Activated CD4-positive, alpha-beta T cell treated with anti-CD3 and anti-CD28 coated beads, Interleukin-2, Interleukin-4, amounts not matched to agents 100 ng/mL and 50 ng/mL, durations not matched to agents 16 hours and 8 hours (primary cell): Measurements from ENCODE around the gene RALGPS1.
A peak's percentile ranks its signal among the peaks of the same experiment; 100 is the strongest.

Experiments
- DNase-seq: peaks from one replicate; pipeline ENCODE4 v3.0.0-alpha.2; 2020; ENCODE audit warnings: low spot score

The RALGPS1 gene

GRCh38 chr9:126914458-126915280 is at the start of gene RALGPS1:
Gene RALGPS1 (plus strand): TSS chr9:126914782. CDS start chr9:126962290, 47,508 bp downstream.
- DNase-seq = peak; percentile 93

- DNase-seq = no peak
Measured at GRCh38 chr9:126869368-126869767, 45.2 kb upstream of the RALGPS1 start.

GRCh38 chr9:126872516-126872915 is 42.1 kb upstream of the RALGPS1 start:
- DNase-seq = no peak

- no peak for DNase-seq
Measured at GRCh38 chr9:126874546-126875314, 39.9 kb upstream of the RALGPS1 start.

- no peak for DNase-seq
Measured at GRCh38 chr9:126875756-126876510, 38.6 kb upstream of the RALGPS1 start.

GRCh38 chr9:126876531-126876930 is 38.1 kb upstream of the RALGPS1 start:
- no peak for DNase-seq

GRCh38 chr9:126877418-126877817 is 37.2 kb upstream of the RALGPS1 start:
- DNase-seq = no peak

GRCh38 chr9:126879288-126879687 is 35.3 kb upstream of the RALGPS1 start:
- no peak for DNase-seq

GRCh38 chr9:126880226-126880946 is 34.2 kb upstream of the RALGPS1 start:
- no peak for DNase-seq

- DNase-seq = no peak
Measured at GRCh38 chr9:126880947-126881332, 33.6 kb upstream of the RALGPS1 start.

- DNase-seq = no peak
Measured at GRCh38 chr9:126882746-126883145, 31.8 kb upstream of the RALGPS1 start.

- DNase-seq = no peak
Measured at GRCh38 chr9:126883636-126884035, 30.9 kb upstream of the RALGPS1 start.

GRCh38 chr9:126885131-126885641 is 29.4 kb upstream of the RALGPS1 start:
- DNase-seq = no peak

GRCh38 chr9:126886034-126886822 is 28.4 kb upstream of the RALGPS1 start:
- no peak for DNase-seq

- DNase-seq = no peak
Measured at GRCh38 chr9:126886897-126887296, 27.7 kb upstream of the RALGPS1 start.

- DNase-seq = no peak
Measured at GRCh38 chr9:126891676-126892075, 22.9 kb upstream of the RALGPS1 start.

- no peak for DNase-seq
Measured at GRCh38 chr9:126893079-126893478, 21.5 kb upstream of the RALGPS1 start.

- no peak for DNase-seq
Measured at GRCh38 chr9:126894052-126894603, 20.5 kb upstream of the RALGPS1 start.

- DNase-seq = no peak
Measured at GRCh38 chr9:126902210-126902609, 12.4 kb upstream of the RALGPS1 start.

- DNase-seq = no peak
Measured at GRCh38 chr9:126904586-126904985, 10.0 kb upstream of the RALGPS1 start.
